Measurements from ENCODE around the gene TPRG1L.

The TPRG1L gene

DNA sequence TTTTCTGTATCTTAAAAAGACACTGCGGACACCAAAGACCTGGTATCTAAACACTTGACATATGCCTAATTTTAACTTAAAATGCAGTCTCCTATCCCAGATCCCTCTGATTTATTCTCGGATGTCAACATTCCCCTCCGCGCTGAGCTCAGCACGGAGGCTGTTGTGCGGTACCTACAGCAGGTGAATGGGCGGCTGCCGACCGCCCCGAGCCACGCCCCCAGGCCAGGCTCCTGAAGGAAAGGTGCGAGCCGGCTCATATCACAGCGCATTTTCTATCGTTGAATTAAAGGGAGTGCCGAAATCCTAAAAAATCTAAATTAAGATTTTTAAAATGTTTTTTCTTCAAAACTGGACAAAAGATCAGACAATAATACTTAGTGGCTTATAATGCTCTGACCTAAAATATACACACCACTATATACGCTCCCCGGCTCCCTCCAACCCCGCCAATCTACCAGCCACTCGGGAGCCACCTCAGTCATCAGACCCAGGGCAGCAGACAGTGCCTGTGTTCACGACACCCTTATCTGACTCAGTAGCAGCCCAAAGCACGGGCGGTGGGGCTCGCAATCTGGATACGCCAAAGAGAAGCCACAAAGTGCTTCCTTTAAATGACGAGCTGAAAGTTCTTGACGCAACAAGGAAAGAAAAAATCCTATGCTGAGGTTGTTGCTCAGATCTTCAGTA, 21.0 kb downstream of the TPRG1L start:
- Histone ChIP-seq H3K4me1 (ENCODE audit: low read length) (peaks cover 15% of the 10 kb centered on the region; the same call in 1 of the 2 replicates), H3K4me3 (ENCODE audit: low read length) (no peak overlapping the region), H3K27ac (ENCODE audit: low read length) (no peak overlapping the region), H3K9me2 (replicated peaks; ENCODE audit: insufficient read depth, low read length) (no peaks in the 10 kb centered on the region), H3K9me3 (replicated peaks; ENCODE audit: insufficient read depth, low read length) (no peaks in the 10 kb centered on the region), H2AFZ (ENCODE audit: low read length) (no peak overlapping the region), H3K36me3 (replicated peaks; ENCODE audit: insufficient read depth, low read length) (no peaks in the 10 kb centered on the region), H3F3A (ENCODE audit: insufficient read depth, low read length) (no peaks in the 10 kb centered on the region; the same call in 1 of the 2 replicates), H3K4me2 (ENCODE audit: low read depth, low read length) (no peak overlapping the region), H3K79me2 (ENCODE audit: low read length) (peaks cover 21% of the 10 kb centered on the region), H3K27me3 (replicated peaks; ENCODE audit: insufficient read depth, low read length) (no peaks in the 10 kb centered on the region), H3K9ac (ENCODE audit: low read length) (no peak overlapping the region), H4K20me1 (ENCODE audit: insufficient read depth, low read length) (no peaks in the 10 kb centered on the region)
- no peak for DNase-seq
- TF ChIP-seq, protein P1, sequence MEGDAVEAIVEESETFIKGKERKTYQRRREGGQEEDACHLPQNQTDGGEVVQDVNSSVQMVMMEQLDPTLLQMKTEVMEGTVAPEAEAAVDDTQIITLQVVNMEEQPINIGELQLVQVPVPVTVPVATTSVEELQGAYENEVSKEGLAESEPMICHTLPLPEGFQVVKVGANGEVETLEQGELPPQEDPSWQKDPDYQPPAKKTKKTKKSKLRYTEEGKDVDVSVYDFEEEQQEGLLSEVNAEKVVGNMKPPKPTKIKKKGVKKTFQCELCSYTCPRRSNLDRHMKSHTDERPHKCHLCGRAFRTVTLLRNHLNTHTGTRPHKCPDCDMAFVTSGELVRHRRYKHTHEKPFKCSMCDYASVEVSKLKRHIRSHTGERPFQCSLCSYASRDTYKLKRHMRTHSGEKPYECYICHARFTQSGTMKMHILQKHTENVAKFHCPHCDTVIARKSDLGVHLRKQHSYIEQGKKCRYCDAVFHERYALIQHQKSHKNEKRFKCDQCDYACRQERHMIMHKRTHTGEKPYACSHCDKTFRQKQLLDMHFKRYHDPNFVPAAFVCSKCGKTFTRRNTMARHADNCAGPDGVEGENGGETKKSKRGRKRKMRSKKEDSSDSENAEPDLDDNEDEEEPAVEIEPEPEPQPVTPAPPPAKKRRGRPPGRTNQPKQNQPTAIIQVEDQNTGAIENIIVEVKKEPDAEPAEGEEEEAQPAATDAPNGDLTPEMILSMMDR (IDR thresholded peaks at IDR 0.05; ENCODE audit: low read length) = no peak
- TF ChIP-seq EZH2phosphoT487 (IDR thresholded peaks at IDR 0.05; ENCODE audit: low read length) (no peak), EZH2 (optimal IDR thresholded peaks at IDR 0.05; ENCODE audit: low read depth, low read length) (no peak)

DNA sequence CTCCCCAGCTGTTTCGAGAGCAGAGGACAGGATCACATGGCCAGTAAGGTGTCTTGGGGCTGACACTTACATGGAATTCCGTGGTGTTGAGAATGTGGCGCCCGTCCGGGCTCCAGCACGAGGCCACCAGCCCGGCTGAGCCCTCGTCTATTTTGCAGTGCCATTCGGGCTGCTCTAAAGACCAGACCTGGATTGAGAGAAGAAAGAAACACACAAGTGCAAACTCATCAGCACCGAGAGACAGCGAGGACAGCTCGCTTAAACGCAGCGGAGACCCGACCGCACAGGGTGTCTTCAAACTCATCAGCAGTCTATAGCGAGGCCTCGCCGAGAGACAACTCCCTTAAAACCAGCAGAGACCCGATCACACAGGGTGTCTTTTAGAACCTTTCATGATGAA, 21.8 kb downstream of the TPRG1L start:
- Histone ChIP-seq H3K79me2 (ENCODE audit: low read length) (peaks cover 21% of the 10 kb centered on the region), H3K9me2 (replicated peaks; ENCODE audit: insufficient read depth, low read length) (no peaks in the 10 kb centered on the region), H3K36me3 (replicated peaks; ENCODE audit: insufficient read depth, low read length) (no peaks in the 10 kb centered on the region), H3K27me3 (replicated peaks; ENCODE audit: insufficient read depth, low read length) (no peaks in the 10 kb centered on the region), H4K20me1 (ENCODE audit: insufficient read depth, low read length) (no peaks in the 10 kb centered on the region), H3K9me3 (replicated peaks; ENCODE audit: insufficient read depth, low read length) (no peaks in the 10 kb centered on the region), H3K4me3 (ENCODE audit: low read length) (no peak overlapping the region), H3K4me1 (ENCODE audit: low read length) (peaks cover 15% of the 10 kb centered on the region; the same call in 1 of the 2 replicates), H3F3A (ENCODE audit: insufficient read depth, low read length) (no peaks in the 10 kb centered on the region; the same call in 1 of the 2 replicates), H3K27ac (ENCODE audit: low read length) (no peak overlapping the region), H3K4me2 (ENCODE audit: low read depth, low read length) (no peak overlapping the region), H2AFZ (ENCODE audit: low read length) (no peak overlapping the region), H3K9ac (ENCODE audit: low read length) (no peak overlapping the region)
- DNase-seq = no peak
- TF ChIP-seq EZH2phosphoT487 (IDR thresholded peaks at IDR 0.05; ENCODE audit: low read length) = no peak
- TF ChIP-seq, protein P1 (IDR thresholded peaks at IDR 0.05; ENCODE audit: low read length) = no peak
- no peak for TF ChIP-seq EZH2 (optimal IDR thresholded peaks at IDR 0.05; ENCODE audit: low read depth, low read length)

DNA sequence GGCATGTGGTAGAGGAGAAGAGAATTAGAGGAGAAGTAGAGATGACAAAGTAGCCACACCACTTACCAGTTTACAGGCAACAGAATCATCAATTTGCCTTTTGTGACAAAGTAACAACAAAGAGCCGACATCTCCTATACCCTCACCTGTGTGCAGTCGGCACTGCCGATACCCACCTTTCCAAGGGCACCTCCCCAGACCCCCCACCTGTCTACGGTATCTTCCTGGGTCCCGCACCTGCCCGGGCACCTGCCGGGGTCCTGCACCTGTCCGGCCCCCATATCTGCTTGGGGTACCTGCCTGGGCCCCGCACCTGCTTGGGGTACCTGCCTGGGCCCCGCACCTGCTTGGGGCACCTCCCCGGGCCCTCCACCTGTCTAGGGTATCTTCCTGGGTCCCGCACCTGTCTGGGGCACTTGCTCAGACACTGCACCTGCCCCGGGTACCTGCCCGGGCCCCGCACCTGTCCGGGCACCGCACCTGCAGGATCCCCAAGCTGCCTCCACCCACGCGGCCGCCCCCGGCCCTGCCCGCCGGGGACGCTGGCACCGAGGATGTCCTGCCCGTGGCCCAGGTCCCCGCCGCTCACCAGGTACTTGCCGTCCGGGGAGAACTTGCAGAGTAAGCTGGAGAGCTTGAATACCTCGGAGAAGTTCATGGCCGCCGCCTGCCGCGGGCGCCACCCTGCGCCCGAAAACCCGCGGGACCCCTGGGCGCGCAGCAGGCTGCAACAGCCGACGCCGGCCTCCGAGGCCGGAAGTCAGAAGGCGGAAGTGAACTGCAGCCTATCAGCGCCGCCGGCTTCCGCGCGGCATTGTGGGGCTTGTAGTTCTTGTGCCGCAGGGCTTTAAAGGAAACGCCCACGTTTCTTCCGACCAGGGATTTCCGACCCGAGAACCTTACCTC, 24.8 kb downstream of the TPRG1L start, which contains the start of gene WRAP73:
TSS of gene WRAP73 (minus strand) at position 762 of the 906 bp plus-strand sequence. CDS start at position 658, 104 bp downstream.
- Histone ChIP-seq H3K9me3 (replicated peaks; ENCODE audit: insufficient read depth, low read length) (no peaks in the 10 kb centered on the region), H2AFZ (ENCODE audit: low read length) (peak within 1 kb of the TSS; percentile 96), H3K79me2 (ENCODE audit: low read length) (peaks cover 41% of the 10 kb centered on the region), H3K4me3 (ENCODE audit: low read length) (peak within 1 kb of the TSS; percentile 99), H3K36me3 (replicated peaks; ENCODE audit: insufficient read depth, low read length) (no peaks in the 10 kb centered on the region), H3K9me2 (replicated peaks; ENCODE audit: insufficient read depth, low read length) (no peaks in the 10 kb centered on the region), H3K27me3 (replicated peaks; ENCODE audit: insufficient read depth, low read length) (no peaks in the 10 kb centered on the region), H3K4me1 (ENCODE audit: low read length) (peaks cover 15% of the 10 kb centered on the region), H3F3A (ENCODE audit: insufficient read depth, low read length) (no peaks in the 10 kb centered on the region; the same call in 1 of the 2 replicates), H3K4me2 (ENCODE audit: low read depth, low read length) (peak within 1 kb of the TSS; percentile 91), H3K9ac (ENCODE audit: low read length) (peak within 1 kb of the TSS; percentile 84), H4K20me1 (ENCODE audit: insufficient read depth, low read length) (no peaks in the 10 kb centered on the region), H3K27ac (ENCODE audit: low read length) (no peak within 1 kb of the TSS)
- no peak for TF ChIP-seq EZH2 (optimal IDR thresholded peaks at IDR 0.05; ENCODE audit: low read depth, low read length)
- TF ChIP-seq, protein P1 (IDR thresholded peaks at IDR 0.05; ENCODE audit: low read length) = peak; percentile 33
- peak; percentile 97 for DNase-seq

Data from MM.1S (cell line).